HAP-1 (cell line): ENCODE data around the gene RFNG.

ENCODE experiments used
- DNase-seq, 2 experiments: peaks; one replicate each; pipeline ENCODE4 v3.0.0-alpha.2; 2016 to 2020; ENCODE audit warnings: low spot score in 2 of 2
- H3K27me3 ChIP-seq: fragments of 250-450 bp; sonication (Bioruptor Pico); 2 replicates; pipeline ENCODE4 v1.5.1; 2020; ENCODE audit warnings: low read depth, mild to moderate bottlenecking, moderate library complexity
- H3K36me3 ChIP-seq: fragments of 250-450 bp; sonication (Bioruptor Pico); replicated peaks from 2 replicates; pipeline ENCODE4 v1.5.1; 2020; ENCODE audit warnings: mild to moderate bottlenecking
- H3K4me1 ChIP-seq: fragments of 250-450 bp; sonication (Bioruptor Pico); 2 replicates; pipeline ENCODE4 v1.5.1; 2020; ENCODE audit warnings: mild to moderate bottlenecking
- H3K4me3 ChIP-seq: fragments of 250-450 bp; sonication (Bioruptor Pico); 2 replicates; pipeline ENCODE4 v1.5.1; 2020; ENCODE audit warnings: mild to moderate bottlenecking, moderate library complexity
- H3K9me3 ChIP-seq: fragments of 250-450 bp; sonication (Bioruptor Pico); 2 replicates; pipeline ENCODE4 v1.5.1; 2020; ENCODE audit warnings: mild to moderate bottlenecking, moderate library complexity
- in situ Hi-C: fragments of 300-500 bp; cut with MboI; formaldehyde crosslinking; loops from 3 replicates; pipeline ENCODE4 v1.14.3; 2020; ENCODE audit warnings: low sequenced_read_pairs, inconsistent platforms, mixed read lengths

RFNG gene, protein sequence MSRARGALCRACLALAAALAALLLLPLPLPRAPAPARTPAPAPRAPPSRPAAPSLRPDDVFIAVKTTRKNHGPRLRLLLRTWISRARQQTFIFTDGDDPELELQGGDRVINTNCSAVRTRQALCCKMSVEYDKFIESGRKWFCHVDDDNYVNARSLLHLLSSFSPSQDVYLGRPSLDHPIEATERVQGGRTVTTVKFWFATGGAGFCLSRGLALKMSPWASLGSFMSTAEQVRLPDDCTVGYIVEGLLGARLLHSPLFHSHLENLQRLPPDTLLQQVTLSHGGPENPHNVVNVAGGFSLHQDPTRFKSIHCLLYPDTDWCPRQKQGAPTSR

DNA sequence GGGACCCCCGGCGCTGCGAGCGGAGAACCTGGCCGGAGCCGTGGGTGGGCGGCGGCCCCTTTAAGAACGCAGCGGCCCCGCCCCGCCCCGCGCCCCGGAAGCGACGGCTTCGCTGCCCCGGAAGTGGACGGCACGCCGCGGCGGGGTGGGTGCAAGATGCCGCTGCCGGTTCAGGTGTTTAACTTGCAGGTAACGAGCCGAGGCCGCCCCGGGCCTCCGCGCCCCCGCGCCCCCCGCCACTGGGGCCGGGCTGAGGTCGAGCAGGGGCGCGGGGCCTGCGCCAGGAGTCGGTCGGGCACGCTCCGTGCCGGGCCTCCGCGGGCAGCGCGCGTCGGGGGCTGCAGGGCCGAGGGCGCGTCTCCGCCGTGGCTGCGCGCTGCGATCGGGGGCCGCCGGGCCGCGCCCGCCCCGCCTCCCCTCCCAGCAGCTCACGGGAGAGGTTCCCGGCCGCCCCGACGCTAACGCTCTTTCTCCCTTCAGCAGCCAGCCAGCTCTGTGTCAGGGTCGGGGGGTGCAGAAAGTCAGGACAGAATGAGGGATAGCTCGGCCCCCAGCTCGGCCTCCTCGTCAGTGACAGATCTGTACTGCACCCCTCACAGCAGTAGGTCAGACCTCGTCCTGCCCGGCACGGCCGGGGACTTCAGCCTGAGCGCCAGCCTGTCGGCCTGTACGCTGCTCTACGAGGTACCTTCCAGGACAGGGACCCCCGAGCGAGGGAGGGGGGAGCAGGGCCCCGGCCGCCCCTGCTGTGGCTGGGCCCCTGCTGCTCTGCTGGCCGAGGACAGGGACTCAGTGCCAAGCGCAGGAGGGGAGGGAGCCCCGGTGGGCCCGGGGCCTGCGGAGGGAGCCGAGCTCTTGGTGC is at the start of gene RFNG, which contains the start of gene GPS1:
TSS of gene RFNG (minus strand) at position 36 of the 862 bp plus-strand sequence. CDS start 45 bp downstream, outside the sequence.
TSS of gene GPS1 (plus strand) at position 123 of the 862 bp plus-strand sequence. CDS start at position 157, 34 bp downstream.
- Histone ChIP-seq H3K27me3 (no peaks in the 10 kb centered on the region), H3K9me3 (no peaks in the 10 kb centered on the region), H3K4me3 (peak within 1 kb of the TSS; percentile 71), H3K4me1 (peaks cover 3% of the 10 kb centered on the region; the same call in 1 of the 2 replicates), H3K36me3 (peaks cover 42% of the 10 kb centered on the region)
- in situ Hi-C loops: no loop called here
- peak; percentile 62 to 86 for DNase-seq

DNA sequence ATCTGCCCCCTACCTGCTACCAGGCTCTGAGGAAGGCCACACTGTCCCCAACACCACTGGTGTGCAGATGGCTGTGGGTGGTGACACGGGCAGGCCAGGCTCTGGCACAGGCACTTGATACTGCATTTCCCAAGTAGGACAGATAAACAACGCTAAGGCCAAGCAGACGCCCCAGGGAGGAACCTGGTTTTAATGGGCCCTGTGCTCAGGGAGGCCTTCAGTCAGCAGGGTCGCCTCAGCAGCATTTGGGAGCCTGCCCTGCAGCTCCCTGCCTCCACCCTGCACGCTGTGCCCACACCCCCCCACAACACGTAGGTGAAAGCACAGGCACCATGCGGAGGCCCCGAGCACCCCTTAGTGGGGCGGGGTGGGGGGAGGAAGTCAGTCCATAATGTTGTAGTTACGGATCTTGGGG is 49.7 kb upstream of the RFNG start:
- Histone ChIP-seq H3K4me3 (no peak overlapping the region), H3K36me3 (peaks cover 17% of the 10 kb centered on the region), H3K4me1 (peaks cover 29% of the 10 kb centered on the region), H3K27me3 (no peaks in the 10 kb centered on the region), H3K9me3 (no peaks in the 10 kb centered on the region)
- peak in 1 of 2 experiments; percentile 11 for DNase-seq
- in situ Hi-C loops: no loop called here

DNA sequence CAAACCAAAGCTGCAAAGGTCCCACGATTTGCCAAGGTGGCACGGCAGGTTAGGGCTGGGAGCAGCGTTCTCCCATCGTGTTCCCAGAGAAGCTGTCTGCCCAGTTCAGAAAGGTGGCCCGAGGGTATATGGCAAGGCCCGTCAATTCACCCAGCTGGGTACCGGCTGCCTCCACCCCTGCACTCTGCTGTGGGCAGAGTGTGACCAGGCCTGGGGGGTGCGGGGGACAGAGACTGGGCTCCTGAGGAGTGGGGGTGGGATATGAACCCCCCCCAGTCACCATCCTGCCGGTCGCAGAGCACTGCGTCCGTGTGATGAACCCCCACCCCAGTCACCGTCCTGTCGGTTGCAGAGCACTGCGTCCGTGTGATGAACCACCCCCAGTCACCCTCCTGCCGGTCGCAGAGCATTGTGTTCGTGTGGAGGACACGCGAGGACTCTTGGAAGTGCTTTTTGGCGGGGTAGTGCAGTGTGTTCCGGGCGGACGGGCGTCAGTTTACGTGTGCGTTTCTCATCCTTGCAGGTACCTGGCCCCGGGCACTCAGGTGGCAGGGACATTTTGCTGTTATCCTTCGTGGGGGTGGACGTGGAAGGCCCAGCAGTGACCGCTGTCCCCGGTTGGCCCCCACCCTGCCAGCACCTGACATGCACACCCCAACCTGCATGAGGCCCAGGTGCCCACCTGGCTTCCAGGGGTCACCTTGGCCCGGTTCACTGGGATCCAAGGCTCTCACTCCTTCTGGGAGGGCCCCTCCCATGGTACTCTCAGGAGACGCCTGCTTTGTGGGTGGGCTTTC is 49.1 kb upstream of the RFNG start:
- in situ Hi-C loops: no loop called here
- H3K27me3 ChIP-seq: no peaks in the 10 kb centered on the region
- H3K9me3 ChIP-seq: no peaks in the 10 kb centered on the region
- H3K4me3 ChIP-seq: no peak overlapping the region
- peaks cover 30% of the 10 kb centered on the region for H3K4me1 ChIP-seq
- H3K36me3 ChIP-seq: peaks cover 23% of the 10 kb centered on the region
- no peak for DNase-seq

DNA sequence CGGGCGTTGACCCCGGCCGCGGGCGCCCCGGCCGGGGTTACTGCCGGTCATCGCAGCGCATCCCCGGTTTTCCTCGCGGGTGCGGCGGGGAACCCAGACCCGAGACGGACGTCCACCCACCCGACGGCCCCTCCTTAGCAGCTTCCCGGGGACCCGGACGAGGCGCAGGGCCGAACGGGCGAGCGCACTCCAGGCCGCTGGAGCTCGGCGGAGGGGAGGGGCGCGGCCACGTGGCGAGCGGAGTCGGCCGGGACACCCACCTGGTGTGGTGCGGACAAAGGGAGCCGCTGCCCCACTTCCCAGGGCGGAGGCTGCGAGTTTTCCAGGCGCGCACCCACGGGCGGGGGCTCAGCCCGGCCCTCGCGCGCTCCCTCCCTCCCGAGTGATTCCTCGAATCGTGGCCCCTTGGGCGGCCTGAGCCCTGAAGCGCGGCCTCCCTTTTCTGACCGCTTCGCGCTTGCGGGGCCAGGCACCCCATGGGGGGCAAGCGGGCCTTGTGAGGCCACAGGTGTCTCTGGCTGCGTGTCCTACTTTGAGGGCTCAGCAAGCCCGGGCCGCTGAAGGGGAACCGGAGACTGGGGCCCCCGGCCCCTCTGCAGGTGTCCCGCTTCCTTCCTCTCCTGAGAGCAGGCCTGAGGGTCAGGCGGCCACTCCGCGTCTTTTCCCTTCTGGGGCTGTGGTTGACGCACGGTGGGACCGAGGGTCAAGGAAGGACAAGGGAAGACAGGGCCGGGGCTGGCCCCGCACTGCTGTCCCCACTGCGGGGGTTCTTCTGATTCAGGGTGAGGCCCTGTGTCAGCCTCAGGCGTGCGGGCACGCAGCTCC is 47.5 kb upstream of the RFNG start:
- H3K9me3 ChIP-seq: no peaks in the 10 kb centered on the region
- no peak for DNase-seq
- peaks cover 30% of the 10 kb centered on the region for H3K4me1 ChIP-seq
- peak overlapping the region; percentile 47 for H3K4me3 ChIP-seq
- in situ Hi-C loops: no loop called here
- H3K27me3 ChIP-seq: no peaks in the 10 kb centered on the region
- H3K36me3 ChIP-seq: peaks cover 36% of the 10 kb centered on the region

DNA sequence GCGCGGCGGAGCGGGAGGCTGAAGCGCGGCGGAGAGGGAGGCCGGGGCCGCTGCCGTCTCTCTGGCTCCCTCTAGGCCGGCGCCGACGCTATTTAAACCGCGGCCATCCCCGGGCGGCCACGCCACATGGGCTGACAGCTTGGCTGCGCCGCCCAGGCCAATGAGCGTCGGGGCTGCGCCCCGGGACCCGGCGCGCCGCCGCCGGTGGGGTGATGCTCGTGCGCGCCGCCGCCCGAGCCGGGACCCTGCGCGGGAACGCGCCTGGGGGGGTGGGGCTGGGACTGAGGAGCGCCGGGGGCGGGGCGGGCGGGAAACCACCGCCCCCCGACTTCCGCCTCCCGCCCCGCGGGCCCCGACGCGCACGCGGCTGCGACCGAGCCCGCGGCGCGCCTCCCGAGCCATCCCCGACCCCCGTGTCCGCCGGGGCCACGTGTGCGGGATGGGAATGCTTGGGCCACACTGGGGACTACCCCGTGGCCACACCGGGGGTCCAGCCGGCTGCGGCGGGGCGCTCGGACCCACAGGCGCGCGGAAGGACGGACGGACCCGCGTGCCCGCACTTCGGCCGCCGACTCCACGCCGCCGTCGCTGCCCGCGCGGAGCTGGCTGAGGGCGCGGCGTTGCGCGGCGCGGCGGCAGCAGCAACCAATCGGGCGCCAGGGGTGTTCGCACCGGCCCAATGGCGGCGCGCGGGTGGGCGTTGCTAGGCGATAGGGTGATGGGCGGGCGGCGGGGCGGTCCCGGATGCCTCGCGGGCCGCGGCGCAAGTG is 46.7 kb upstream of the RFNG start, which contains the start of gene FASN:
TSS of gene FASN (minus strand) at position 68 of the 770 bp plus-strand sequence. CDS start 1,791 bp downstream, outside the sequence.
- no peaks in the 10 kb centered on the region for H3K9me3 ChIP-seq
- in situ Hi-C loops: no loop called here
- H3K4me1 ChIP-seq: peaks cover 25% of the 10 kb centered on the region
- peaks cover 42% of the 10 kb centered on the region for H3K36me3 ChIP-seq
- DNase-seq: peak; percentile 86 to 96
- peak within 1 kb of the TSS; percentile 74 for H3K4me3 ChIP-seq
- no peaks in the 10 kb centered on the region for H3K27me3 ChIP-seq

DNA sequence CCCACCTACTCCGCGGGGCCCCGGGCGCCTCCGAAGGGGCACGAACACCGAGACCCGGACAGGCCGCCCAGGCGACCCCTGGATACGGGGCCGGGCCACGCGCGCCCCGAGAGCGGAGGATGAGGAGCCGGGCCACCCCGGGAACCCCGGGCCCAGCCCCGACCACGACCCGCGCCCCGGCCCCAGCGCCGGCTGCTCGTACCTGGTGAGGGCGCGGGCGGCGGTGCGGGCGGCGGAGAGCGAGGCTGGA is 46.2 kb upstream of the RFNG start:
- Histone ChIP-seq H3K27me3 (no peaks in the 10 kb centered on the region), H3K4me3 (peak overlapping the region; percentile 74), H3K9me3 (no peaks in the 10 kb centered on the region), H3K36me3 (peaks cover 47% of the 10 kb centered on the region), H3K4me1 (peaks cover 22% of the 10 kb centered on the region)
- no peak for DNase-seq
- in situ Hi-C loops: no loop called here

DNA sequence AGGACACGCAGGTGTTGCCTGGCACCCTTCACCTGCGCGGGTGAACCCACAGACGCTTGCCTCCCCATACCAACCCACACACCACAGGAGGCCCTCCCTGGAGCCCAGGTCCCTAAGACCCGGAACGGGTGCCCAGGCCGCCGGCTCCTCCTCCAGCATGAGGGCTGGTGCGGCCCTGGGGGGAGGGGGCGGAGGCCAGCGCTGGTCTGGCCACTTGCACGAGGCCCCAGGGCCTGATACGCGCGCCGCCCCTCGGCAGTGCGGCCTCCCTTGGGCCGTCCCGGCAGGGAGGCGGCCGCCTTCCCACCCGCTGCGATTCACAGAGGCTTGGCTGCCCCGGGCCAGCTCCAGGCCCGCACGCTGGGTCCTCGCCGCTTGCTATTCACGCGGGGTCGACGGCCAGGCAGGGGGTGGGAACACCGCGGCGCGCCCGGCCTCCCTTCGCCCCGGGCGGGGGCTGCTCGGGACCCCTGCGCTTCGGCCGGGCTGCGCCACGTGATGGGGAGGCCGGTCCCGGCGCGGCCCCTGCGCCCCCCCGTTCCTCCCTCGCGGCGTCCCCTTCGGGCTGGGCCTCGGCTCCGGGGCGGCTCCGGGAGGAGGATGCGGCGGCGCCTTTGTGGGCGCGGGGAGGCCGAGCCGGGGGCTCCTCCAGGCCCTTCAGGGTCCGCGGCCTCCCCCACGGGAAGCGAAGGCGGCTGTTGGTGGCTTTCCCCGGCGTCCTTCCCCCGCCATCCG is 45.7 kb upstream of the RFNG start:
- peak overlapping the region; percentile 74 for H3K4me3 ChIP-seq
- H3K27me3 ChIP-seq: no peaks in the 10 kb centered on the region
- DNase-seq: peak in 1 of 2 experiments; percentile 68
- H3K9me3 ChIP-seq: no peaks in the 10 kb centered on the region
- in situ Hi-C loops: no loop called here
- peaks cover 52% of the 10 kb centered on the region for H3K36me3 ChIP-seq
- peaks cover 22% of the 10 kb centered on the region for H3K4me1 ChIP-seq

DNA sequence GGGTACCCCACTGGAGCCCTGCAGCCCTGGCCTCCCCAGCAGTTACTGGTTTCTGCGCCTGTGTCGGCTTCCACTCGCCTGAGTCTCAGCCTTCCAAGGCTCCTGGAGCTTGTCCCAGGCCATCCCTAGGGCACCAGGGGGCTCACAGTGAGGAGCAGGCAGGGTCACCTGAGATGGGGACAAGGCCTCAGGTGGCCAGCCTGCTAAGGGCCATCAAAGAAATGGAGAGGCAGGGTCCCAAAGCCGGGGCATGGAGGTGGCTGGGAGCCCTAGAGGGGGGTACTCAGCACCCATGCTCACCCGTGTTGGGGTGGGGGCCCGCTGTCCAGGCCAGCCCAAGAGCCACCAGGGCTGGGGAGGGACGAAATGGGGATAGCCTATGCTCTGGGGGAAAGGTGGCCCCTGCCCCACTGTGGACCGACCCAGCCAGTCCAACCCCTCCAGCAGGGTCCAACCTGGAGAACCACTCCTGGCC is 45.1 kb upstream of the RFNG start:
- Histone ChIP-seq H3K4me3 (peak overlapping the region; percentile 74), H3K9me3 (no peaks in the 10 kb centered on the region), H3K36me3 (peaks cover 58% of the 10 kb centered on the region), H3K4me1 (peaks cover 22% of the 10 kb centered on the region), H3K27me3 (no peaks in the 10 kb centered on the region)
- DNase-seq: peak in 1 of 2 experiments; percentile 12
- in situ Hi-C loops: no loop called here

DNA sequence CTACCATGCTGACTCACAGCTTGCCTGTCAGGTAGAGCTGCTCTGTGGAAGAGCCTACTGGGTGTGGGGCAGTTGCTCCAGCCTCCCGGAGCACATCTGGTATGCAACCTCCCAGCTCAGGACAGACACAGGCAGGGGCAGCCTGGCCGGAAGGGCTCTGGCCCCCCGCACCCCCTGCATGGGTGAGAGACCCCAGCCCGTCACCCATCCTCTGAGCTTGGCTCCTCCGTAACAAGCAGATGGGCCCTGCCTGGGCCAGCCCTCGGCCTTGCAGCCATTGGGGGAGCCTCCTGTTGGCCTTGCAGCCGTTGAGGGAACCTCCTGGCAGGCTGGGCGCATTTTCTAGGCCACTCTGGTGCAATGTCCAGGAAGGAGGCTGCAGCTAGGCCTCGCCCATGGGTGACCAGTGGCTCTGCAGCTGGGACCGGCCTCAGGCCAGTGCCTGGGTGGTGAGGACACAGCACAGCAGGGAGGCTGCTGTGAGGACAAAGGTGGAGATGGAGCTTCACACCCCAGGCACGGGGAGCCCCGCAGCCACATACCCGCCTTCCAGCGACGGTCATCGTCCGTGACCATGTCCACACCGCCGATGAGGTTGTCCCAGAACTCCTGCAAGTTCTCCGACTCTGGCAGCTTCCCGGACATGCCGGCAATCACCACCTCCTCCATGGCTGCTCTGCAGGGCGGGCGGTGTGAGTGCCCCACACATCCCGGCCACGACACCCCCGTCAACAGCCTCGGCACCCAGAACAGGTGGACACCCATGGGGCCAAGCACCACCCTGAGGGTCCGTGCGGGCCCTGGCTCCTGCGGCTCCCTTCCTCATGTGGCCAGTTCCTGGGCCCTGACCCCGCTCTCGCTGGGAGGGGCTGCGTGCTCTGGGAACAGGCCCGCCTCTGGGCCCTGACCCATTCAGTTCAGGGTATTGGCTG is 44.4 kb upstream of the RFNG start:
- no peaks in the 10 kb centered on the region for H3K27me3 ChIP-seq
- H3K4me3 ChIP-seq: peak overlapping the region; percentile 74
- peak in 1 of 2 experiments; percentile 17 for DNase-seq
- H3K36me3 ChIP-seq: peaks cover 65% of the 10 kb centered on the region
- peaks cover 22% of the 10 kb centered on the region for H3K4me1 ChIP-seq
- no peaks in the 10 kb centered on the region for H3K9me3 ChIP-seq
- in situ Hi-C loops: no loop called here

DNA sequence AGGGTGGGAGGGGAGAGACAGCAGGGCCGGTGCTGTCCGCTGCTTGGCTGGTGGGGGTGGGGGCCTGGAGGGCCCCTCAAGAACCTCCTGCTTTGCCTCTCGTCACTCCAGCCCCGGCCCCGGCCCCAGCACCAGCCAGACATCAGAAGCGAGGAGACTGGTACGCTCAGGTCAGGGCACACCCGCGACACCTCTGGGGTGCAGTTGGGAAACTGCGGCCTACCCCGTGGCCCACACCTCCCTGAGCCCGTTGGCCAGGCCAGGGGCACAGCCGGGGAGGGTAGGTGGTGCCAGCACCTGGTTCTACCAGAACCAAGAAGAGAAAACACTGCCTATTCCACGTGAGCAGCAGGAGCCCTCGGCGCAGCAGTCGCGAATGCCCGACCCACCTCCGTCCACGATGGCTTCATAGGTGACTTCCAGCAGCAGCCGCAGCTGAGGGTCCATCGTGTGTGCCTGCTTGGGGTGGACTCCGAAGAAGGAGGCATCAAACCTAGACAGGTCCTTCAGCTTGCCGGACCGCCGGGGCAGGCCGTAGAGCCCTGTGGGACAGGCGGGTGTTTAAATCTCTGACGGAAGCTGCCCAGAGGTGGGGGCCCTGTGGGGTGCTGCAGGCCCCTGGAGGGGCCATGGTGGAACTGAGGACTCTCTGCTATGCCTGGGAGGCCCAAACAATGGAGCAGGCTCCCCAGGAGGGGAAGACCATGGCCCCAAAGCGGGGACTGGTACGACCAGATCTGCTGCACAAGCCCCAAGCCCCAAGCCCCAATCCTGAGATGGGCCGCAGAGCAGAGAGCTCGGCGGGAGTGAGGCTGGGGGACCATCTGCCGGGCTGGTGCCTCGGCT is 43.5 kb upstream of the RFNG start:
- Histone ChIP-seq H3K27me3 (no peaks in the 10 kb centered on the region), H3K4me1 (peaks cover 20% of the 10 kb centered on the region), H3K9me3 (no peaks in the 10 kb centered on the region), H3K4me3 (no peak overlapping the region), H3K36me3 (peaks cover 74% of the 10 kb centered on the region)
- in situ Hi-C loops: no loop called here
- DNase-seq: peak in 1 of 2 experiments; percentile 6
